Endodermal cell (in vitro differentiated cells): Measurements from ENCODE around the gene RAMP1. TPM values are rescaled to one million over a fixed set of nuclear protein-coding genes. Genes with fewer than 3 reads are reported as not detected.
A peak's percentile ranks its signal among the peaks of the same experiment; 100 is the strongest.

Experiments
- DNase-seq: peaks from one replicate; pipeline ENCODE4 v3.0.0-alpha.2; 2017
- H3K27ac ChIP-seq: 2 replicates; pipeline ENCODE4 v1.5.1; 2013; ENCODE audit warnings: mild to moderate bottlenecking, low read depth, low read length, moderate library complexity
- H3K27me3 ChIP-seq: 2 replicates; pipeline ENCODE4 v1.6.1; 2013; ENCODE audit warnings: mild to moderate bottlenecking, low read length, moderate library complexity; ENCODE audit not compliant: insufficient read depth, control insufficient read depth, poor library complexity, severe bottlenecking
- H3K36me3 ChIP-seq: 2 replicates; pipeline ENCODE4 v1.7.0; 2013; ENCODE audit warnings: mild to moderate bottlenecking, low read length, moderate library complexity; ENCODE audit not compliant: control insufficient read depth, insufficient read depth
- H3K4me1 ChIP-seq: one replicate; pipeline ENCODE4 v1.7.0; 2013; ENCODE audit warnings: low read length; ENCODE audit not compliant: control insufficient read depth, insufficient read depth
- H3K4me3 ChIP-seq: 2 replicates; pipeline ENCODE4 v1.5.1; 2013; ENCODE audit warnings: mild to moderate bottlenecking, low read length, moderate library complexity
- H3K9ac ChIP-seq: 2 replicates; pipeline ENCODE4 v1.6.1; 2013; ENCODE audit warnings: mild to moderate bottlenecking, low read length, moderate library complexity; ENCODE audit not compliant: poor library complexity, severe bottlenecking; ENCODE audit errors: extremely low read depth
- H3K9me3 ChIP-seq: 2 replicates; pipeline ENCODE4 v1.6.1; 2013; ENCODE audit warnings: mild to moderate bottlenecking, low read length, moderate library complexity; ENCODE audit not compliant: control insufficient read depth
- H3K27ac Mint-ChIP-seq: 2 replicates; pipeline ENCODE4 v1.8.0; 2020; ENCODE audit warnings: mixed read lengths
- H3K27me3 Mint-ChIP-seq: 2 replicates; pipeline ENCODE4 v1.8.0; 2021; ENCODE audit warnings: mild to moderate bottlenecking, mixed read lengths; ENCODE audit not compliant: insufficient read depth
- H3K36me3 Mint-ChIP-seq: 2 replicates; pipeline ENCODE4 v1.8.0; 2020; ENCODE audit warnings: low read depth, mixed read lengths
- H3K4me1 Mint-ChIP-seq: 2 replicates; pipeline ENCODE4 v1.8.0; 2020; ENCODE audit warnings: mixed read lengths
- H3K4me3 Mint-ChIP-seq: 2 replicates; pipeline ENCODE4 v1.8.0; 2020; ENCODE audit warnings: mild to moderate bottlenecking, moderate library complexity, mixed read lengths
- H3K9me3 Mint-ChIP-seq: 2 replicates; pipeline ENCODE4 v1.8.0; 2020; ENCODE audit warnings: mild to moderate bottlenecking, mixed read lengths
- WGBS, 2 experiments: methylation state at CpG; one replicate each; pipeline versions ENCODE4 v1.1.5 to v1.1.7; 2013; ENCODE audit warnings: missing lambda C conversion rate in 2 of 2, mixed read lengths in 1 of 2; ENCODE audit not compliant: insufficient coverage in 1 of 2, insufficient read length in 1 of 2; 5-methylcytosine and 5-hydroxymethylcytosine counted together
- total RNA-seq, 2 donors: library from RNA; stranded (reverse); fragmentation: NEBNext Ultra II Directional in 1 of 2; extraction: Animal tissue kit (Norgen Biotek cat#: 25700) in 1 of 2; gene quantifications; 2 replicates in 1 of 2; 3 replicates in 1 of 2; pipeline ENCODE4 v1.2.1, GENCODE V29; 2021
- TF ChIP-seq, protein P1 (sequence below): fragments of 200-600 bp; sonication (generic); conservative IDR thresholded peaks from 2 replicates; pipeline ENCODE4 v1.5.0; 2021; ENCODE audit warnings: antibody characterized with exemption, mild to moderate bottlenecking

Gene RAMP1
- total RNA-seq, 2 donors from 2014 or later: 0.40 to 1.6 TPM

DNA sequence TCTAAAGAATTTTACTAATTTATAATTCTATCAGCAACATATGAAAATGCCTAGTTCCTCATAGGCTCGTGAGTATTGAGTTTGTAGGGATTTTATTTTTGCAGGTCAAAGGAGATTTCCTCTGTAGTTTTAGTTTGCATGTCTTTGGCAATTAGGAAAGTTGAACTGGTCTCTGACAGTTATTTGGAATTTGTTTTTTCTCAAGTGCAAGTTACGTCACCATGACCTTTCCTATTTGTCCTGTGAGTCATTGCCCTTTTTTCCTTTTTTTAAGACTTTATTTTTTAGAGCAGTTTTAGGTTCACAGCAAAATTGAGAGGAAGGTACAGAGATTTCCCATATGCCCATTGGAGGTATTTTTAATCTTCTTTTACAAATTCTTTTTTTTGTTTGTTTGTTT lies 29.0 kb downstream of the RAMP1 start:
- H3K9me3 ChIP-seq: no peaks in the 10 kb centered on the region
- H3K9ac ChIP-seq: no peak overlapping the region
- WGBS, 2 experiments: 90 to 97% methylated on average over 2 of the region's 2 CpGs
- H3K27ac ChIP-seq: no peak overlapping the region
- DNase-seq: no peak
- H3K9me3 Mint-ChIP-seq: no peaks in the 10 kb centered on the region
- no peaks in the 10 kb centered on the region for H3K4me1 ChIP-seq
- H3K36me3 ChIP-seq: no peaks in the 10 kb centered on the region
- no peak overlapping the region for H3K4me3 ChIP-seq
- H3K36me3 Mint-ChIP-seq: no peaks in the 10 kb centered on the region
- no peaks in the 10 kb centered on the region for H3K27me3 Mint-ChIP-seq
- no peaks in the 10 kb centered on the region for H3K27me3 ChIP-seq
- no peak overlapping the region for H3K27ac Mint-ChIP-seq
- no peak overlapping the region for H3K4me3 Mint-ChIP-seq
- no peaks in the 10 kb centered on the region for H3K4me1 Mint-ChIP-seq
- TF ChIP-seq, protein P1, sequence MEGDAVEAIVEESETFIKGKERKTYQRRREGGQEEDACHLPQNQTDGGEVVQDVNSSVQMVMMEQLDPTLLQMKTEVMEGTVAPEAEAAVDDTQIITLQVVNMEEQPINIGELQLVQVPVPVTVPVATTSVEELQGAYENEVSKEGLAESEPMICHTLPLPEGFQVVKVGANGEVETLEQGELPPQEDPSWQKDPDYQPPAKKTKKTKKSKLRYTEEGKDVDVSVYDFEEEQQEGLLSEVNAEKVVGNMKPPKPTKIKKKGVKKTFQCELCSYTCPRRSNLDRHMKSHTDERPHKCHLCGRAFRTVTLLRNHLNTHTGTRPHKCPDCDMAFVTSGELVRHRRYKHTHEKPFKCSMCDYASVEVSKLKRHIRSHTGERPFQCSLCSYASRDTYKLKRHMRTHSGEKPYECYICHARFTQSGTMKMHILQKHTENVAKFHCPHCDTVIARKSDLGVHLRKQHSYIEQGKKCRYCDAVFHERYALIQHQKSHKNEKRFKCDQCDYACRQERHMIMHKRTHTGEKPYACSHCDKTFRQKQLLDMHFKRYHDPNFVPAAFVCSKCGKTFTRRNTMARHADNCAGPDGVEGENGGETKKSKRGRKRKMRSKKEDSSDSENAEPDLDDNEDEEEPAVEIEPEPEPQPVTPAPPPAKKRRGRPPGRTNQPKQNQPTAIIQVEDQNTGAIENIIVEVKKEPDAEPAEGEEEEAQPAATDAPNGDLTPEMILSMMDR: no peak

DNA sequence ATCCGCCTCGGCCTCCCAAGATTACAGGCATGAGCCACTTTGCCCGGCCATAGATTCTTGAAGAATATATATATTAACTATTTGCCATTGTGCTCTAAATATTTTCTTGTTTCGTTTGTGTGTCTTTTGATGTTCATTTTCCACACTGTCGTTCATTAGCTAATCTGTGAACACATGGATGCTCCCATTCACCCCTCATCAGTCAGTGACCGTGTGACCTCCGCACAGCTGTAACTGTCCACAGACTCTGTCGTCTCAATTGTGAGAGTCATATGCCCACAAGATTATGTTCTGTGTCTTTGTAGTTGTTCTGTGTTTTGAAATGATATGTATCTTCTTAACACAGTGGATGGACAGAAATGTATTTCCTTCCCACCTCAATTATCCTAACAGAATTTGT lies 29.6 kb downstream of the RAMP1 start:
- H3K9me3 Mint-ChIP-seq: no peaks in the 10 kb centered on the region
- H3K4me1 ChIP-seq: no peaks in the 10 kb centered on the region
- H3K27me3 Mint-ChIP-seq: no peaks in the 10 kb centered on the region
- no peak overlapping the region for H3K4me3 Mint-ChIP-seq
- no peaks in the 10 kb centered on the region for H3K9me3 ChIP-seq
- no peak overlapping the region for H3K9ac ChIP-seq
- H3K4me1 Mint-ChIP-seq: no peaks in the 10 kb centered on the region
- no peak overlapping the region for H3K27ac ChIP-seq
- H3K27ac Mint-ChIP-seq: no peak overlapping the region
- H3K4me3 ChIP-seq: no peak overlapping the region
- WGBS, 2 experiments: 93 to 100% methylated on average over 2 to 7 of the region's 8 CpGs
- H3K36me3 ChIP-seq: no peaks in the 10 kb centered on the region
- no peaks in the 10 kb centered on the region for H3K27me3 ChIP-seq
- TF ChIP-seq, protein P1: no peak
- no peaks in the 10 kb centered on the region for H3K36me3 Mint-ChIP-seq
- peak; percentile 14 for DNase-seq

DNA sequence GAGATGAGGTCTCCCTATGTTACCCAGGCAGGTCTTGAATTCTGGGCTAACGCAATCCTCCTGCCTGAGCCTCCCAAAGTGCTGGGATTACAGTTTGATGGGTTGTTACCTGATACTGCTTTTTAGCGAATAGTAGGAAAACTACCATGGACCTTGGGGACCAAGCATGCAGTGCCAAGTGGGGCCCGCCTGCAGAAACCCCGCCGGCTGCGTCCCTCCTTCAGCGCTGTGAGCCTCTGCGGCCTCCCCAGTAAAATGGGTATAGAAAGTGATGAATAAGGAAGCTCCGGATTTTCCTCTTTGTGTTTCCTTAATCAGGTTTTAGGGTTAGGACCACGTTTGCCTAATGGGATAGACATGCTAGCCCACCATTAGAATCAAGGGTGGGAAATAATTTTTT lies 30.4 kb downstream of the RAMP1 start:
- no peaks in the 10 kb centered on the region for H3K9me3 Mint-ChIP-seq
- TF ChIP-seq, protein P1: no peak
- WGBS, 2 experiments: 90 to 97% methylated on average over 10 of the region's 10 CpGs
- no peaks in the 10 kb centered on the region for H3K4me1 Mint-ChIP-seq
- Histone ChIP-seq H3K9ac (no peak overlapping the region), H3K27ac (no peak overlapping the region), H3K36me3 (no peaks in the 10 kb centered on the region), H3K4me1 (no peaks in the 10 kb centered on the region), H3K4me3 (no peak overlapping the region), H3K27me3 (no peaks in the 10 kb centered on the region), H3K9me3 (no peaks in the 10 kb centered on the region)
- no peaks in the 10 kb centered on the region for H3K27me3 Mint-ChIP-seq
- H3K4me3 Mint-ChIP-seq: no peak overlapping the region
- no peaks in the 10 kb centered on the region for H3K36me3 Mint-ChIP-seq
- no peak overlapping the region for H3K27ac Mint-ChIP-seq
- peak; percentile 21 for DNase-seq
